Measurements from ENCODE around the gene SMIM32.

DNA sequence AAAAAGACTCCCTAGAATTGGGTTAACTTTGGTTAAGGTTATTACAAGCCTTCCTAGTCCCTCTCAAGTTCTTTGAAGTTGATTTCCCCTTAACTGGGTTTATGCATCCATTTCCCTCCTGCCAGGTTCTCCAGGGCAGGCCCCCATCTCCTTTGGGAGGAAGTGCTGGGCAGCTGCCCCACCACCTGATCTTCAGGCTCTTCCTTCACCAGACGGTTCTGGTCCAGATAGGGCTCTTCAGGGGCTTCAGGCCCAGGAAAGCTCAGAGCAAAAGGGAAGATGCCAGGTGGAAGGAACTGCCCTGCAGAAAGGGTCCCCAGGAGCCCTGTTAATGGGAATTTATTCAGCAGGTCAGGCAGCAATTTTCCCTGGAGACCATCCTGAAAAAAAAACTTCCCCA is 2.1 kb downstream of the SMIM32 start:
- TF ChIP-seq CTCF (IDR thresholded peaks at IDR 0.05), result no peak
- TF ChIP-seq EZH2 (IDR thresholded peaks at IDR 0.05), result no peak

All from neural progenitor cell (in vitro differentiated cells).